ENCODE results near the gene TBX2.

TBX2 gene

DNA sequence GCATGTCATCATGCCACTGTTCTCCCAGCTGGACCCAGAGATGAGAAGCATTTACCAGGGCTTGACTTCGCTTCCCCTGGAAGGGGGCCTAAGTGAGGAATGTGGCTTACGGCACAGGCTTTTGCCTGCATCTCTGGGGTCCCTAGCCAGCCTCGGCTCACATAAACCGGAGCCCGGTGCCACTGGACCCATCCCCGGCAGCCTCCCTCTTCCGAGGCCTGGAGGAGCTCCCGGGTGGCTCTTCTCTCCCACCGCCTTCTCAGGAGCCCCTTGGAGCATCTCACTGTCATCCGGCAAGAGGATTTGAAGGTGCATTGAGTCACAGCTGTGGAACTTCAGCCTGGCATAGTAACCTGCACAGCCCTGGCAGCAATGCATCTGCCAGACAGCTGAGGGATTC, 29.9 kb upstream of the TBX2 start:
- DNase-seq, result no peak

DNA sequence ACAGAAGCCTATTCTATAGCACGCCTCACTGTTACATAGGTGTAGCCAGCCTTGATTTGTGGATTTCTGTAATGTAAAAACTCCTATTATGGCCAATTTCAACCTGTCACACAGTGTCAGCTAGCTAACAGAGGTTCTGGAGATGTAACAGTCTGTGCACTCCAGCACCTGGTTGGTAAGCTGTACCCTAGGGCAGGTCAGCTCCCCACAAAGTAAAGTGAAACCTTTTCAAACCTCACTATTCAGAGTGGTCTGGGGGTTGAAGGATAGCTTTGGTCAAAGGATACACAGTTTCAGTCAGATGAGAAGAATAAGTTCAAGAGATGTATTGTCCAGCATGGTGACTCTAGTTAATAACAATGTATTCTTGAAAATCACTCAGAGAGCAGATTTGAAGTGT, 28.5 kb upstream of the TBX2 start:
- DNase-seq, result no peak

- DNase-seq, result no peak
These were observed 28.0 kb upstream of the TBX2 start for GRCh38 chr17:61371606-61372005.

- no peak for DNase-seq
These were observed 27.2 kb upstream of the TBX2 start for GRCh38 chr17:61372436-61372835.

DNA sequence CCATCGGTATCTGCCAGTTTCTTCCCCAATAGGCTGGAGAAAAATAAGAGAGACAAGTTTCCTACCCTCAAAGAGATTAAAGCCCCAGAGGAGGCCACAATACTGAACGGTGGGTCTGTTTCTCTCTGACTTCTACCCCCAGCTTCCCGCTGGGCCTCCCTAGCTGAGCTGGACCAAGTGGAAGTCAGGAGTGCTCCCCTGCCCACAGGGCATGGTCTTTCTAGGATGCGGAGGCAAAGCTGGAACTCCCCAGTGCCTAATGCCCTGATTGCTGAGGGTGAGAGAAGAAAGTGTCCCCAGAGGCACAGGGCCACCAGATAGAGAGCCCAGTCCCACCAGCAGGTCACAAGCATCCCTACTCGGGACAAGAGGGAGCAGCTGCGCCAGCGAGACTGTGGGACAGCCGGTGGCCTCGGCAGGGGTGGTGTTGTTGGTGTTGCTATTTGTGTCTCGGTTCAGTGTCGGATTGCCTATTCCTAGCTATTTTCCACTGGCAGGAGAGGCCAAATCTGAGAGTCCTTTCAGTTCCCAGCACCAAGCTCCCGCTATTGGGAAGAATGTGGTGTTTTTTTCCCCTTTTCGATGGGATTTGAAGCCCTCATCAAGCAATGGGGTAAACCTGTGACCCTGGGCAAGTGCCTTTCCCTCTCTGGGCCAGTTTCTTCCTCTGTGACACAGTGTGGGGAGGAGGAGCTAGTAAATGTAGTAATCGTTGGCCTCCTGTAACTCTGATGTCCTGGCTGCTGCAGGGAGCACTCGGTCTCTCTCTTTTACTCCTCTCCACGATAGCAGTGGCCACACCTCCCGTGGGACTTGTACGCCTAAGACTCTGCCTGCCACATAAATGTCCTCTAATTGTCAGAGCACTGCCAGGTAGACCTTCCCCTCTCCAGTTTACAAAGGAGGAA, 22.5 kb upstream of the TBX2 start:
- no peak for DNase-seq

- no peak for DNase-seq
These were observed 20.8 kb upstream of the TBX2 start for GRCh38 chr17:61378658-61379456.

GRCh38 chr17:61379457-61380216, 20.0 kb upstream of the TBX2 start:
- DNase-seq, result no peak

DNA sequence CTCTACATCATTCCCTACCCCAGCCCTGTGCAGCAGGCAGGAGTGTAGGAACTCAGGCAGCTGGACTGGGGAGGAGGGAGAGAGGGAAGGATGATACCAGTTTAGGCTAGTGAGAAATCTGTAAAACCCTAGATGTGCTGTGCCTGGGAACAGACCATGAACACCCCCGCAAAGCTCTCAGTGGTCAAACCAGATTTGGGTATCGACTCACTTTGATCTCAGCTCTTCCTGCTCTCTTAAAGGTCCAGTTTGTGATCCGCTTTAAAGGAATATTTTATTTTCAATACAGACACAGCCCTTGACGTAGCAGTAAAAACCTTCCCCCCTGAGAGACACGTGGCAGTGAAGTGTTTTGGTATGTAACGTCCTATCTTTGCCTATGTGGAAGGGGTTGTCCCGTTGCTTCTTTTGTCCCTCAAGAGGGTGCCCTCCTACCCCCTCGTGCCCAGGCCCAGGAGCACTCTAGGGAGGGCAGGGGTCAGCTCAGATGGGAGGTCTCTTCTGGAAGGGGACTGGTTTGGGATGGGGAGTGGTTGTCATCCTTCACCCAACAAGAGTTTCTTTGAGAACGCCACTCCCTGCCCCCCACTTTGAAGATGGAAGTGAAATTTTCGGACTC, 19.3 kb upstream of the TBX2 start:
- no peak for DNase-seq

DNA sequence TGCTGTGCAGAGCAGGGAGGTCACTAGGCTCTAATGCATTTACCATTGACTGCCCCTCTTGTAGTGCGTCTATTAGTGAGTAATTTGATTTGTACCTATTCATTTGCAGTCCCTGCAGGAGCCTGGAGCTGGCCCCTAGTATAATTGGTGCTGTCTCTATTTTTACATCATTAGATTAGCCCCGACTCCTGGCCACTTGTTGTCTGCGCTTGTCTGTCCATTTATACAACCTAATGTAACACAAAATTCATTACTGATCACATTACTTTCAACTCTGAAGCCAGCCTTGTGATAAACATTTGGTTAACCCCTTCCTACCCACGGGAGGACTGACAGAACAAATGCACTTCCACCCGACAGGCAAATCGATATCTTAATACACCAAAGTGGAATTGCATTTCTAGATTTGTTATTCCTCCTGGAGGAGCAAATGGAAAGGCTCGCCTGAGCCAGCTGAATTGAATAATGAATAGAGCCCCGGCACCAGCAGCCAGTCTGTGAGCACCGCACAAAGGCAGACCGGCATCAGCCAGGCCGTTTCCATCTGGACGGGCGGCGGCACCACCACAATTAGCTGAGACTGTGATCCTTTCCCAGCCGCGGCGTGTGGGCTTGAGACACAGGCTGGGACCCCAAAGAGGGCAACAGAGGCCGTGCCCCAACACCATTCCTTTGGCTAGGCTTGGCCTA, 18.7 kb upstream of the TBX2 start:
- DNase-seq, result no peak

DNA sequence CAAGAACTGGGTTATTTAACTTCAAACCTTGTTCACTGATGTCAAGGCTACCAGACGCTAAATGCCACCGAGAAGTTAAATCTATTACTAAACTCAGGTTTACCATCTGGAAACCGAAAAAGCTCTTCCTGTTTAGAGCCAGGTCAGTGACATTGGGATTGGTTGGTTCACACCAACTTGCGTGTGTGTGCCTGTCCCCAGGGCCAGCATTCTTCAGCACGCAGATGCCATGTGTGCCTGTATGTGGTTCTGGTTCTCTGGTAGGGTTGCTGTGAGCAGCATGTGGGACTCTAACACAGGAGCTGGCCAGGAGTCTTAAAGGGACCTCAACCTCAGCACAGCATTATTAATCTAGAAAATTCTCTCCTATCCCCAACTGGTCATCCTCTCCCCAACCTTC, 18.1 kb upstream of the TBX2 start:
- no peak for DNase-seq

DNA sequence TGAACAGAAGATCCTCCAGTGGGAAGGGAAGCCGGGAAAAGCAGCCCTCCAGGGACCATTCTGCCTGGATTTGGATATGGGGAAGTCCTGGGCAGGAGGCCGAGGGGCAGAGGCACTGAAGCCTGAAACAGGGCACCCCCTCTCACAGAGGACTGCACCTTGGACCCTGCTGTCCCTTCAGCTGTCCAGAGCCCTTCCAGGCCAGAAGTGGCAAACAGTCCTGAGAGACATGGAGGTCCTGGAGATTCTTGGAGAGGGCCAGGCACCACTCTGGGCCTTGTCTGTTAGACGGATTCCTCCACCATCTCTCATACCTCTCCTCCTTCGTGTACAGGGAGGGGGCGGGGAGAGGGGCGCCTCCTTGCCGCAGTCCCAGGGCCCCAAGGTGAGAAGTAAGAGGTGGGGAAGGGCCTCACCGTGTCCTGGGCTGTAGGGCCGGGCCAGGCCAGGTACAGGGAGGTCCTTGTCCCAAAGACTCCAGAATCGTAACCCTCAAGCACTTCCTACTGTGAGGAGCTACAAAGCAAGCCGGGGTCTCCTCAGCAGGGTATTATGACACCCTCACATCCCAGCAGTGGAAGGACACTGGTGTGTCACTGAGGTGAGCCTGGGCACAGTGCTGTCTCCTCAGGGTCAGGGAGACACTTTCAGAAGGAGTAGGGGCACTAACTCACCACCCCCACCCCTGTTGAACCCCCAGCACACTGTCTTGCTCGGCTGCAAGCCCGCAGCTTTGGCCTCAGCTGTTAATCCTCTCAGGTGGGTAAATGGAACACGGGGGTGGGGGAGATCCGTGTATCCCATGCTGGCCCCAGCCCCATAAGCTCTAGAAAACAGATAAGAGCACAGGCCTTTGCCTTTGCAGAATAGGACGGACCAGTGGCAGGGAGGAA, 16.6 kb upstream of the TBX2 start:
- no peak for DNase-seq

DNA sequence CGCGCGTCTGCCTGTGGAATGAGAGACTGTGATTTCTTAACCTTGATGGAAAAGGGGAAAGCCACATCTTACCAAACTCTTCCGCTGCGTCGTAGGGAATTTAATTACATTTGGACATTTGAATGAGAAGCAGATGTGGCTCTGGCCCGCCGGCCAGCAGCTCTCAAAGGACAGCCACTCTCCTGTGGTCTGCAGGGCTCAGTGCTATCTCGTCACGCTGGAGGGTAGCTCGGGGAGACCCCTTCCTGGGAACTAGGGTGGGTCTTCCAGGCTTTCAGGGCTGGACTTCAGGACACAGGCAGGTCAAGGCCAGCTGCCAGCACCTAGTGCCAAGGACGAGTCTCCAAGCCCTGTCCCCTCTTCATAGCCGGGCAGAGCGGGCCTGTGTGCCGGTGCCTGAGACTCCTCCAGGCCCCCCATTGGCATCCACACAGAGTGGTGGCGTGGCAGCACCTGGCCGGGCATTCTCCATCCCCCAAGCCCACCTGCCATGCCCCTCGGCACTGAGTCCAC, 15.9 kb upstream of the TBX2 start:
- DNase-seq, result no peak

- no peak for DNase-seq
These were observed 15.3 kb upstream of the TBX2 start for GRCh38 chr17:61384354-61384691.

DNA sequence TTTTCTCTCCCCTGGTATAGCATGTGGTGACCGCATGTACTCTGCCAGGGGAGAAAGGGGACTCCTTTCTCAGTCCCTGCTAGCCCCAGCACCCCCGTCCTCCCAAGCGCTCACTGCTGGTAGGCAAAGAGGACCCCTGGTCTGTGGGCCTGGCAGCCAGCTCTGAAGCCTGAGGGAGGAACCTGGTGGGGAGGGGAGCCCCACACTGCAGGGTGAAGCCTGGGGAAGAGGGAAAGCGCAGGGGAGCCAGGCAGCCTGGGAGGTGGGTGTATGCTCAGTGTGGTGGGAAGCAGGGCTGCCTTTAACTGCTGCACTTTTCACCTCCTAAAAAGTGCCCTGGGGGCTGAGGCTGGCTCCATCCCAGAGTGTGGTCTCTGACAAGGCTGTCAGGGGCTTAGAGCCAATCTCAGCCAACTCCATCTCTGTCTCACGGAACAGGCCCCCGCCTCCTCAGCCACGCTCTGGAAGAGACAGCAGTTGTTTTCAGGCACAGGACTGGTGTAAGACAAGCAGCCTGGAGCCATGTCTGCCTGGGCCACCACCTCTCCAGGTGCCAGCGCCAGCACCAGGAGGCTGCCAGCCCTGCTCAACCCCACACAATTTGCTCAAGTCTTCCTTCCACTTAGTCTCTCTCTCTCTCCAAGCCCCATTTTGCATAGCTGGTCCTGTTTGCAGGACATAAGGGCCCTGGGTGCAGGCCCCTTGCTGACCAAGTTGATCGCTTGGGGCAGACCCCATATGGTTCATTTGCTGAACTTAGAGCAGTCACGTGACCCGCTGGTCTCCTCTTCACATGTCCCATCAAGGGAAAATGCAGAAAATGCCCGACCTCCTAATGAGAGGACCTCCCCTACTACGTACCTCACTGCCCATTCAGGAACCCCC, 14.7 kb upstream of the TBX2 start:
- no peak for DNase-seq

- no peak for DNase-seq
These were observed 13.9 kb upstream of the TBX2 start for GRCh38 chr17:61385577-61386236.

DNA sequence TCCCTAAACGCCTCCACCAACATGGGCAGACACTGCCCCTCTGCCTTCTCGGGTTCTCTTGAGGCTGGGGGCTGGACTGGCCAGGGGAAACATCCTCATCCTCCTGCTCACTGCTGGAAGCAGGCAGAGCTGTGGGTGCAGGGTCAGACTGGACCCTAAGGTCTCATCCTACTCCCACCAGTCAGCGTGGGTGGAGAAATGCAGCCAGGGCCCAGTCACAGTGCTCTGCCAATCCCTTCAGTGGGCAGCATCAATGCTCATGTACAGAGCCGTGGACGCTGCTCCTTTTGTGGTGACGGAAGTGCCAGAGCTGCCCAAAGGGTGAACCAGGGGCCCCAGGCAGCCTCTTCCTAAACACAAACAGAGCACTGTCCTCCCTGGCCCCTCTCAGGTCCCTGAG, 13.4 kb upstream of the TBX2 start:
- DNase-seq, result no peak

- DNase-seq, result no peak
These were observed 12.6 kb upstream of the TBX2 start for GRCh38 chr17:61387011-61387410.

DNA sequence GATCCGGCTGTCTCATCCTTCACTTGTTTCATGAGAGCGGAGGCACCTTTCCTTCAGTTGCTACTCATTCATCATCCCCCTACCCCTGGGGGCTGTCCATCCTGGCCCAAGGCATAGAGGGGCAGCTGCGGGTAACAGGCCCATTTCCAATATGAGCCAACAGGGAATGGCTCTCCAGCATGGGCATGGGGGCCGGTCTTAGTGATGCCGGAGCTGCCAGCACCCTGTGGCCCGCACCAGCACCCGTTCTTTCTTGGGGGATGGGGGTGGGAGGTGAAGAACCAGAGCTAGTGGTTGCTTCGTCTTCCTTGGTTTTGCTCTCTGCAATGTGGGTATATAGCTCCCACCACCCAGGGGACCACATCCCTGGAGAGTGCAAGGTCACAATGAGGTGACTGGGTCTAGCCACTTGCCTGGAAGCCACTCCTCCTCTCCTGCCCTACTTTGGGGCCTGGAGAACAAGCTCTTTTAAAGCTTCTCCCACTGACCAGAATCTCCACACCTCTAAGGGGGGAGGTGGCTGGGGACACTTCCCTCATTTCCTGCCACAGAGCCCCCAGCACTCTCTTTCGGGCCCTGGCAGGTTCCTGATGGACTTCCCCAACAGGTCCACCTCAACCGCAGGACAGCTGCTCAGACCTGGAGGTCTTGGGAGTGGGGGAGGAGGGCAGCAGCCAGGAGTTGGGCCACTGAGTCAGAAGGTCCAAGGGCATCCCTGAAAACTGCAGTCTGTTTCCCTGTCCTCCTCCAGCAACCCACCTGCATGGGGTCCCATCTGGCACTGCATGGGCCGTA, 11.9 kb upstream of the TBX2 start:
- no peak for DNase-seq
